Testis (tissue), 3 donors: ENCODE measurements around the gene GALR3. TPM values are rescaled to one million over a fixed set of nuclear protein-coding genes. Genes with fewer than 3 reads are reported as not detected.

ENCODE experiments used
- DNase-seq: peaks from one replicate; pipeline ENCODE4 v3.0.0-alpha.2; 2019
- H3K27ac ChIP-seq, 2 donors: fragments of 200-600 bp; sonication (generic); one replicate each; pipeline ENCODE4 v1.5.1; 2019
- H3K27me3 ChIP-seq: fragments of 200-600 bp; sonication (generic); one replicate; pipeline ENCODE4 v1.5.1; 2019
- H3K36me3 ChIP-seq: fragments of 200-600 bp; sonication (generic); one replicate; pipeline ENCODE4 v1.5.1; 2017; ENCODE audit warnings: low read depth; ENCODE audit errors: missing control alignments
- H3K4me1 ChIP-seq: fragments of 200-600 bp; sonication (generic); one replicate; pipeline ENCODE4 v1.5.1; 2019
- H3K4me3 ChIP-seq, 2 donors: fragments of 200-600 bp; sonication (generic); one replicate each; pipeline ENCODE4 v1.5.1; 2017 to 2019
- H3K9me3 ChIP-seq: fragments of 200-600 bp; sonication (generic); one replicate; pipeline ENCODE4 v1.5.1; 2017
- CTCF ChIP-seq, 3 experiments: fragments of 450-650 bp in 2 of 3; fragments of 200-600 bp in 1 of 3; sonication (generic) in 1 of 3; IDR thresholded peaks; one replicate each; pipeline ENCODE4 v1.5.1; 2016 to 2019; ENCODE audit warnings: antibody characterized with exemption in 3 of 3, mild to moderate bottlenecking in 2 of 3, moderate library complexity in 1 of 3
- POLR2A ChIP-seq: fragments of 450-650 bp; IDR thresholded peaks from one replicate; pipeline ENCODE4 v1.6.1; 2017; ENCODE audit warnings: antibody characterized with exemption, mild to moderate bottlenecking, moderate library complexity
- WGBS, 2 donors: methylation state at CpG; one replicate each; pipeline ENCODE4 v1.1.5; 2018; 5-methylcytosine and 5-hydroxymethylcytosine counted together
- intact Hi-C: fragments of 100-400 bp; cut with DNase I; formaldehyde crosslinking; loops from one replicate; pipeline ENCODE4 v1.15.1; 2023; ENCODE audit warnings: low total_unique reads
- polyA plus RNA-seq: library from polyadenylated mRNA; stranded (reverse); fragments of 350-450 nt; fragmentation: Illumina TruSeq; extraction: RNeasy Lipid Tissue Mini Kit (QIAGEN cat#74804); gene quantifications from one replicate; pipeline ENCODE4 v1.2.3, GENCODE V29; 2014; ENCODE audit warnings: low read depth, low replicate concordance; ENCODE audit not compliant: insufficient read depth
- total RNA-seq, 2 donors: library from RNA; depleted of rRNA; stranded (reverse); fragments of >200 nt; gene quantifications; one replicate each; pipeline ENCODE4 v1.2.3, GENCODE V29; 2016

The GALR3 gene
- total and polyA plus RNA-seq, 3 donors from 2014 or later: 0.81 to 4.8 TPM; not detected in 1

- no peak for DNase-seq
- no peak overlapping the region for H3K27ac ChIP-seq
- no peaks in the 10 kb centered on the region for H3K36me3 ChIP-seq
- no peaks in the 10 kb centered on the region for H3K9me3 ChIP-seq
- 92 to 97% methylated on average over 11 of the region's 11 CpGs for WGBS, 2 donors
- H3K27me3 ChIP-seq: no peaks in the 10 kb centered on the region
- intact Hi-C loops: no loop called here
- H3K4me1 ChIP-seq: no peaks in the 10 kb centered on the region
- no peak for TF ChIP-seq CTCF (IDR thresholded peaks at IDR 0.05)
- TF ChIP-seq POLR2A: no peak
- no peak overlapping the region for H3K4me3 ChIP-seq
Measured at GRCh38 chr22:37831472-37831871, 8.3 kb downstream of the GALR3 start.

DNA sequence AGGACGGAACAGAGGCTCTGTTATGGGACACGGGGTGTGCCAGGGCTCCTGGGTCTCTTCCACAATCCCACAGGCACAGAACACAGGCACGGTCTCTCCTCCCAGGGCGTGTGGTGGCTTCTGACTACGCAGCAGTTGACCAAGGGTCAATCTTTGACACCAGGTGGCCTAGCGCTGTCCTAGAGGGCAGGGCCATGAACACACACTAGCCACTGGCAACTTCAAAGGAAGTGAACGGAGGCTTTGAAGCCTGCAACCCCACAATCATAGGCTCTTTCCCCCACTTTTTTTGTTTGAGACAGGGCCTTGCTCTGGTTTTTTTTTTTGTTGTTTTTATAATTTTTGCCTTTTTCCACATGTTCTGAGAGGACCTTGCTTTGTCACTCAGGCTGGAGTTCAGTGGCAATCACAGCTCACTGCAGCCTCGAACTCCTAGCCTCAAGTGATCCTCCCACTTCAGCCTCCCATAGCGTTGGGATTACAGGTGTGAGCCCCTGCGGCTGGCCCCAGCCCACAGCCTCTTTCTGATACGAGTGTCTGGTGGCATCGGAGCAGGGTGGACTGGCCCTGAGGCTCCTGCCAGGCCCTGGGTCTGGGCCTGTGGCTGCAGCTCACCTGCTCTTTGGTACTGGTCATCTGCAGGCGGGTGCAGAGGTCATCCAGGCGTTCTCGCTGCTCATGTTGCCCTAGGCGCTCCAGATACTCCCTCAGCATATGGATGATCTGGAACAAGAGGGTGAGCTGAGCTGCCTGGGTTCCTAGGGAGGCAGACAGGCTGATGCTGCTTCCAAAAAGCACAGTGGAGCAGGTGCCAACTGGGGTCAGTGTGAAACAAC lies 9.1 kb downstream of the GALR3 start:
- Histone ChIP-seq H3K4me1 (no peaks in the 10 kb centered on the region), H3K4me3 (no peak overlapping the region), H3K9me3 (no peaks in the 10 kb centered on the region), H3K27ac (no peak overlapping the region), H3K27me3 (no peaks in the 10 kb centered on the region), H3K36me3 (no peaks in the 10 kb centered on the region)
- TF ChIP-seq CTCF (IDR thresholded peaks at IDR 0.05): no peak
- TF ChIP-seq POLR2A: no peak
- no peak for DNase-seq
- 94 to 98% methylated on average over 6 to 16 of the region's 16 CpGs for WGBS, 2 donors
- intact Hi-C loops: no loop called here

GRCh38 chr22:37842015-37842793 lies 19.0 kb downstream of the GALR3 start:
- TF ChIP-seq CTCF (IDR thresholded peaks at IDR 0.05) (no peak), POLR2A (no peak)
- intact Hi-C loops: no loop called here
- peak; percentile 75 for DNase-seq
- WGBS, 2 donors: 36 to 46% methylated on average over 10 of the region's 10 CpGs
- Histone ChIP-seq H3K27ac (peak overlapping the region in 1 of 2 donors; percentile 93), H3K4me3 (no peak overlapping the region), H3K4me1 (peaks cover 14% of the 10 kb centered on the region), H3K27me3 (no peaks in the 10 kb centered on the region), H3K36me3 (no peaks in the 10 kb centered on the region), H3K9me3 (no peaks in the 10 kb centered on the region)

- intact Hi-C loops: no loop called here
- peak; percentile 56 for DNase-seq
- TF ChIP-seq CTCF (IDR thresholded peaks at IDR 0.05): no peak
- no peak for TF ChIP-seq POLR2A
Measured at GRCh38 chr22:37843741-37844089, 20.5 kb downstream of the GALR3 start.

More at GRCh38 chr22:37843741-37844089, 20.5 kb downstream of the GALR3 start:
- Histone ChIP-seq H3K27me3 (no peaks in the 10 kb centered on the region), H3K36me3 (no peaks in the 10 kb centered on the region), H3K27ac (peak overlapping the region; percentile 46 to 93), H3K4me3 (peak overlapping the region; percentile 77 to 86), H3K4me1 (peaks cover 20% of the 10 kb centered on the region), H3K9me3 (no peaks in the 10 kb centered on the region)
- 0% methylated on average over 36 of the region's 46 CpGs; no CpG with 5 or more reads in 1 of the 2 donors for WGBS, 2 donors
